Measurements from ENCODE around the gene ARHGEF2.
"Not testable (repeated sequence)": the region's sequence is repeated elsewhere in the genome, so short reads cannot be mapped to it uniquely, and the experiment has no call there.

ARHGEF2 gene

GRCh38 chr1:155940993-155941844 is 37.1 kb downstream of the ARHGEF2 start, which contains the start of gene RXFP4:
Gene RXFP4, plus strand, starts transcription at chr1:155941638. Its CDS starts 72 bp downstream, at chr1:155941710.
- DNase-seq: no peak

DNA sequence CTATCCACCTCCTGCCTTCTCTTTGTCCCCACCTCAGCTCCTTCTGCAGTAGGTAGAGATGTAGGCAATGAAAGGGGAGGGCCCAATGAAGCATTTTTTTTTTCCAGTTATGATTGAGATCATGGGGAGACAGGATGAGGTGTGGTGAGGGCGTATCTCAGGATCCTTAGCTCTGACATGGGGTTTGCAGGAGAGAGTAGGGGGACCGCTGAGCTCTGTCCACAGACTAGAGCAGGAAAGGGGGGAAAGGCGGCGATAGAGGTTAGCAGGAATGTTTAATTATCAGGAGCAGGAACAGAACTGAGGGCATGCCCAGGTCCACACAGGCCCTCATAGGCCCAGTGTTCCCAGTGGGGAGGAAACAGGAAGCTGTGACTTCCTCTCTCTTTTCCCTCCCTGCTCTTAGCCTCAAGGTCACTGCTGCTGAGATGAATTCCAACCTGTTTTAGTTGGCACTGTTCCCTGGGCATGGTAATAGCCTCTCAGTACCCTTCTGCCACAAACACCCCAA is 37.8 kb downstream of the ARHGEF2 start:
- no peak for DNase-seq

DNA sequence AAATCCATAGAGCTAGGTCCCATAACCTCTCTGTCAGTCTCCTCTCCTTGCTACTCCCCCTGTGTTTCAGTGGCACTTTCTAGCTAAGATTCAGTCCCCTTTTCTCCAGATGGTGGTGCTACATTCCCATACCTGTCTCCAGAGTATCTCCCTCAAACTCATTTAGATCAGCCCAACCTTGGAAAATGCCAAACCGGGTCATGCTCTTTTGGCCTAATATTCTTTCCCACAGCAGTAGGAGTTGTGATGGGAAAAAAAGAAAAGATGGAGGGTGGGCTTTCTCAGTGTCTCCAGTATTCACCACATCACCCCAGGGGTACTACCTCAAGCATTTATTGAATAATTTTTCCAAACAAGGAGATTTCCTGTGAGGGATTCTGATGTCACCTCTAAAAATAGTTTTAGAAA is 40.1 kb downstream of the ARHGEF2 start:
- peak; percentile 53 for DNase-seq

DNA sequence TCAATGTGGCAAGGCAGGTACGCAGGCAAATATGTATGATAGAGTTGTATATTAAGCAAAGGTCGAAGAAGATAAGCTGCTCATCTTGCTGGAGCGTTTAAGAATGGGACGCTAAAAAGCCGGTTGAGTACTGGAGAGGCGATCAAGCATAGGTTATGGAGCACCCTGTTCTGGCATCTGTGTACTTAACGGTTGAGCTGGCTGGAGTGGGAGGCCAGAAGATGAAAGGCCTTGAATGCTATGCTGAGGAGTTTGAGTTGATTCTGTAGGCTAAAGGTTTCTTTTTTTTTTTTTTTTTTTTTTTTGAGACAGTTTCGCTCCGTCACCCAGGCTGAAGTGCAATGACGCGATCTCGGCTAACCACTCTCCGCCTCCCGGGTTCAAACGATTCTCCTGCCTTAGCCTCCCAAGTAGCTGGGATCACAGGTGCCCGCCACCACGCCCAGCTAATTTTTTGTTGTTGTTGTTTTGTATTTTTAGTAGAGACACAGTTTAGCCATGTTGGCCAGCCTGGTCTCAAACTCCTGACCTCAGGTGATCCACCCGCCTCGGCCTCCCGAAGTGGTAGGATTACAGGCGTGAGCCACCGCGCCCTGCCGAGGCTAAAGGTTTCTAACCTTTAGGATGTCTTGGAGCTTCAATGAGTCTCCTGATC is 43.3 kb downstream of the ARHGEF2 start:
- DNase-seq: peak; percentile 29

- peak; percentile 99 for DNase-seq
These were observed 44.0 kb downstream of the ARHGEF2 start, which contains the start of gene KHDC4 for GRCh38 chr1:155934097-155934935. Gene KHDC4, minus strand, starts transcription at chr1:155934413. Its CDS starts 40 bp downstream, at chr1:155934373.

GRCh38 chr1:155933591-155934096 is 44.7 kb downstream of the ARHGEF2 start:
- peak; percentile 13 for DNase-seq

DNA sequence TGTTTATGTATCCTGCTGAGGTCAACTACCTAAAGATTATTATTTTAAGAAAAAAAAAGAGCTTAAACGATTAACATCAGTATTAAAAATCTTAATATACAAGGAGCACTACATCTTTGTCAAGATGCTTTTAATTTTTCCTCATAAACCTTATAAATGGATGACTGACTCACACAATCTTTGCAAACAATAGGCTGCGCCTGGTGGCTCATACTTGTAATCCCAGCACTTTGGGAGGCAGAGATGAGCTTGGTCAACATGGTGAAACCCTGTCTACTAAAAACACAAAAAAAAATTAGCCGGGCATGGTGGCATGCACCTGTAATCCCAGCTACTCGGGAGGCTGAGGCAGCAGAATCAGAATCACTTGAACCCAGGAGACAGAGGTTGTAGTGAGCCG is 45.9 kb downstream of the ARHGEF2 start:
- DNase-seq: no peak

GRCh38 chr1:155932081-155932480 is 46.3 kb downstream of the ARHGEF2 start:
- no peak for DNase-seq

DNA sequence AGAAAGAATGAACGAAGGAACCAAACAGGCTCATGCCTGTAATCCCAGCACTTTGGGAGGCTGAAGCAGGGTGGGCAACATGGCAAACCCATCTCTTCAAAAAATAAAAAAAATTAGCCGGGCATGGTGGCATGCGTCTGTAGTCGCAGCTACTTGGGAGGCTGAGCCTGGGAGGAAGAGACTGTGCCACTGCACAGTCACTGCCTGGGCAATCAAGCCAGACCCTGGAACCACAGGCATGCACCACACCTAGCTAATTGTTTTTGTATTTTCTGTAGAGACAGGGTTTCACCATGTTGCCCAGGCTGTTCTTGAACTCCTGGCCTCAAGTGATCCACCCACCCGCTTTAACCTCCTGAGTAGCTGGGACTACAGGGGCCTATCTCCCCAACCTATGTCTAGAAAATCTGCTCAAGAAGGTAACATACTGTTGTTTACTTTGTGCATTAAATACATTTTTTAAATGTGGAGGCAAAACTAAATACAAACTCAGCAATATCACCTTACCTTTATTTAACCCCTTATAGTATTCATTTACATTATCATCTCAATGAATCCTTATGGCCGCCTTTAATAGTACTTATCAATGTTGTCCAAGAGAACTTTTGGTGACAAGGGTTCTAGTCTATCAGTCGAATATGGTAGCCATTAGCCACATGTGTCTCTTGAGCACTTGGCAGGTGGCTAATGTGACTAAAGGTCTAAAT is 46.9 kb downstream of the ARHGEF2 start:
- DNase-seq: no peak

- DNase-seq: not testable (repeated sequence)
These were observed 47.6 kb downstream of the ARHGEF2 start for GRCh38 chr1:155930725-155931124.

DNA sequence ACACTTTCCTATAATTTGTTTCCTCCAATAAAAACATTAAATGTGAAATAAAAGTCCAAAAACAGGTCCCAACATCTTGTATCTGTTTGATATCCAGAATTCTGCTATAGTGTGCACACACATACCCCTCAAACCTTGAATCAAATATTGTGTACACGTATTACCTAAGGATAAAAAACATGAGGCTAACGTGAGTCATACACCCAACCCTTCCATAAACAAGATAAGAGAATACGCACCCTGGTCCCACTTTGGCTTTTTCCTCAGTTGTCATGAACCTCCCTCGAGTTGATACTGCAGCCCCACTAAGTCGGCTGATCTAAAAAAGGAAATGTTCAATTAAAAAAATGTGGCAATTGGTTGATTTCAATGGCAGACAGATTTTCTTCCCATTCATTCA is 49.3 kb downstream of the ARHGEF2 start:
- DNase-seq: no peak

DNA sequence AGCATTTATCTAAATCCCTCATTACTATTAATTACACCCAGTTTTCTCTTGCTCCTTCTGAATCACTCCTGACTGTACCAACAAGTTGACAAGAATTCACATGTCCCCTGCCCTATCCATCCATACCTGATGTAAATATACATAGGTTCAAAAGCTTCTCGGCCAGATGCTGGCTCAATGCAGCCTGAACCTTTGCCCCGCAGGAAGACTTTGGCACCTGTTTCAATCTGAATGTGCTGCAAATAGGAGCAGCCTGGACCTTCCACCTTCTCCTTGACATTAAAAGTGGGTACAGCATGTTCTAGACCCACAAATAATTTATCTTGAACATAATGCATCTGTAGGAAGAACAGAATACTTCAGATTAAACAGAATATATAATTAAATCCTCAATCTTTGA is 52.8 kb downstream of the ARHGEF2 start:
- no peak for DNase-seq

- DNase-seq: no peak
These were observed 57.6 kb downstream of the ARHGEF2 start for GRCh38 chr1:155920717-155921116.

DNA sequence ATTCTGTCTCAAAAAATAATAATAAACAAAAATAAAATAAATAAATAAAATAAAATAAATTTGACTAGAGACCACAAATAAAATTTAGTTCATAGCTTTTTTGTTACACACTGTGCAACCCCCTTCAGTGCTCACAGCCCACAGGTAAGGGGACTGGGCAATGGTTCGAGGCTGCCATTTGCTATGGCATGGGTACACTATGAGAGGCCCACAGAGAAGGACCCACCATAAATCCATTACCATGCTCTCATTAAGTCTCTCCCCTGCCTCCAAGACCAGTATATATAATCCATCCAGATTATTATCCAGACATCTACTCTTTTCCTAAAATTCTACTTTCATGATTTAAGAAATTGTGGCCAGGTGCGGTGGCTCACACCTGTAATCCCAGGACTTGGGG is 58.5 kb downstream of the ARHGEF2 start:
- no peak for DNase-seq

DNA sequence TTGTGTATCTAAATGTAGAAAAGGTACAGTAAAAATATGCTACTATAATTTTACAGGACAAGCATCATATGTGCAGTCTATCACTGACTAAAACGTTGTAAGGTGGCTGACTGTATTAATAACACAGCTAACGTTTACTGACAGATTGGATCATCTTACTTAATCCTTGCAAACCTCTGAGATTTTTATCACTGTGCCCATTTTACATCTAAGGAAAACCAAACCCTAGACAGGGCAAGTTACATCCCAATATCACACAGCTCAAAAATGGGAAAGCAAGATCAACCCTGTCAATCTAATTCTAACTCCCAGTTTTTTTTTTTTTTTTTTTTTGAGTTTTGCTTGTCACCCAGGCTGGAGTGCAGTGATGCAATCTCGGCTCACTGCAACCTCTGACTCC is 59.7 kb downstream of the ARHGEF2 start:
- DNase-seq: no peak

GRCh38 chr1:155913969-155914757 is 64.2 kb downstream of the ARHGEF2 start:
- no peak for DNase-seq

DNA sequence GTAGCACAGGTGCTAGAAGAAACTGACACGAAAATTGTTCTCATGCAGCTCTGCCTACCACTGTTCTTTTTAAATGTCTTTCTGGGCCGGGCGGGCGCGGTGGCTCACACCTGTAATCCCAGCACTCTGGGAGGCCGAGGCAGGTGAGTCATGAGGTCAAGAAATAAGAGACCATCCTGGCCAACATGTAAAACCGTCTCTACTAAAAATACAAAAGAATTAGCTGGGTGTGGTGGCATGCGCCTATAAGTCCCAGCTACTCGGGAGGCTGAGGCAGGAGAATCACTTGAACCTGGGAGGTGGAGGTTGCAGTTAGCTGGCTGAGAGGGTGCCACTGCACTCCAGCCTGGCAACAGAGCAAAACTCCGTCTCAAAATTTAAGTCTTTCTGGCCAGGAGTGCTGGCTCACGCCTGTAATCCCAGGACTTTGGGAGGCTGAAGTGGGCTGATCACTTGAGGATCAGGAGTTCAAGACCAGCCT is 66.3 kb downstream of the ARHGEF2 start:
- DNase-seq: peak; percentile 32

DNA sequence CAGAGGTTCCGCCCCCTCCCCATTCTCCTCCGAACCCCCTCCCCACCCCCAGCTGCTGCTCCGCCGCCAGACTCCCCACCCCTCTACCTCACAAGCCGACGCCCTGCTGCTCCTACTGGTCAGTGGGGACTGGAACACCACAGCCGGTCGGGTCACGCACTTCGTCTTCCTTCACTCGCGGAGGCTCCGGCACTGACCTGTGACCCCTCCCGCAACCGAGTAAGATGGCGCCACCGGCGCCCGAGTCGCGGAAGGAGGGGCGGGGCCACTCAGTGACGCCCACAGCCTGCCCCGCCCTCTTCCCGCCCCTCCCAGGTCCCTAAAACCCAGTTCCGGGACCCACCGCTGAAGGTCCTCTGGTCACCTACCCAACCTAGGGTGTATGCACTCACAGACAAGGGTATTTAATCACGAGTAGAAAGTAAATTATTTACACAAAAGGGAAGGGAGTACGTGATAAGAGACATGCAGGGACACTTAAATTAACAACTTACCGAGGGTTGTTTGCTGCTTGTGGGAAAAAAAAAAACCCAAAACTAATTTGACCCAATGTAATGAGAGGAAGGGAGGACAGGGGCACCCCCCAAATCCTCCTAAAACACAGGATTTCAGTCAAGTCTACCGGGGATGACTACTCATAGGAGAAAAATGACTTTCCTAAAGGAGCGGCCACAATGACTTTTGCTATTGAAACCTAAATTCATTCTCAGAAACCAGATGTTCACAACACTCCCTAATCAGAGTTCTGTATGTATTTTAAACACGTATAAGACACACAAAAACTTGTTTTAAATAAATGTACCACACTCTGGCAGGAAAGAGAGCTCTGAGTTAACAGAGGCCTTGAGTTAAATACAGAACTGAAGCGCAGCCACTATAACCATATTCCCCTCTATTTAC is 66.9 kb downstream of the ARHGEF2 start, which contains the start of gene RIT1:
RIT1 (minus strand) TSS at position 194 of the 900 bp plus-strand sequence. CDS start 588 bp downstream, outside the sequence.
- DNase-seq: peak; percentile 82

GRCh38 chr1:155910621-155911121 is 67.7 kb downstream of the ARHGEF2 start:
- DNase-seq: peak; percentile 57

DNA sequence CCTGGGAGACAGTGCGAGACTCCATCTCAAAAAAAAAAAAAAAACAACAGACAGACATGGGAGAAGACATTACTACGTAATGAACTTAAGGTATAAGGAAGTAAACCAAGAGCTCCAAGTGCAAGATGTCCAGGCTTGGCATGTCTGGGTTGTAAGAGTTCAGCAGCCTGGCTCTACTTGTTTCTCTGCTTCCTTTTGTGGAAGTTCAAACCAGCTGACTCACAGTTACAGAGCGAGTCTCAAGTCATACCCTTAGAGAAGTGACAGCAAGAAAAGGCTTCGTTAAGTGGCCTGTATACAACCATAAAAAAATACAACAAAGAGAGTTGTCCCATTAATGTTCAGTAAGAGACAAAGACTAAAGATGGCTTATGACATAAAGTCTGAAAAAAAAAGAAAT is 68.5 kb downstream of the ARHGEF2 start:
- no peak for DNase-seq

Data from NCI-H146 (cell line).